Endothelial cell of umbilical vein (primary cell): ENCODE results near the gene ETS1. TPM values are rescaled to one million over a fixed set of nuclear protein-coding genes. Genes with fewer than 3 reads are reported as not detected.

ENCODE experiments used
- BruUV-seq: library from RNA; stranded (reverse); fragments of 400-500 nt; replicated peaks from 2 replicates; lab custom pipeline; 2021; lab: Mats Ljungman, UMichigan
- CTCF ChIA-PET: fragments of 300-600, 350-600 bp; sonication (Branson Sonifier 250); formaldehyde crosslinking; loops from one replicate; lab custom pipeline; 2021; ENCODE audit warnings: antibody characterized with exemption, inconsistent platforms; lab: Charles Lee
- POLR2A ChIA-PET: fragments of 300-600, 350-600 bp; sonication (Branson Sonifier 250); formaldehyde crosslinking; loops from one replicate; lab custom pipeline; 2021; ENCODE audit warnings: antibody characterized with exemption, inconsistent platforms; lab: Charles Lee
- DNase-seq: peaks from one replicate; pipeline ENCODE4 v3.0.0-alpha.2; 2011; ENCODE audit warnings: low read depth, low spot score
- FAIRE-seq: peaks from 2 replicates; lab custom pipeline; 2011; peaks lifted over from hg19 to GRCh38; lab: Jason Lieb, UNC
- H2AFZ ChIP-seq: 2 replicates; pipeline ENCODE4 v1.6.0; 2012; ENCODE audit warnings: low read depth, low read length, control low read depth, inconsistent platforms
- H3K27ac ChIP-seq: 2 replicates; pipeline ENCODE4 v1.5.1; 2011; ENCODE audit warnings: low read depth, mild to moderate bottlenecking, control low read depth, low read length, moderate library complexity; ENCODE audit not compliant: insufficient read depth
- H3K27me3 ChIP-seq, 2 experiments: 2 replicates each; pipeline versions ENCODE4 v1.6.0 to v1.6.1; 2011; ENCODE audit warnings: low read length in 2 of 2, mixed read lengths in 1 of 2; ENCODE audit not compliant: control insufficient read depth in 2 of 2, insufficient read depth in 2 of 2
- H3K36me3 ChIP-seq, 2 experiments: 2 replicates in 1 of 2; 3 replicates in 1 of 2; pipeline ENCODE4 v1.5.1; 2011; ENCODE audit warnings: low read length in 2 of 2, mild to moderate bottlenecking in 1 of 2, moderate library complexity in 1 of 2; ENCODE audit not compliant: control insufficient read depth in 2 of 2, insufficient read depth in 2 of 2; ENCODE audit errors: extremely low read depth in 1 of 2
- H3K4me1 ChIP-seq: 3 replicates; pipeline ENCODE4 v1.5.1; 2011; ENCODE audit warnings: mild to moderate bottlenecking, low read length; ENCODE audit not compliant: control insufficient read depth, insufficient read depth; ENCODE audit errors: extremely low read depth
- H3K4me2 ChIP-seq: 2 replicates; pipeline ENCODE4 v1.6.1; 2011; ENCODE audit warnings: low read length, control low read depth, mixed read lengths; ENCODE audit not compliant: insufficient read depth
- H3K4me3 ChIP-seq, 3 experiments: fragments of 200-600 bp in 1 of 3; sonication (generic), shearing (Covaris generic) in 1 of 3; replicated peaks in 1 of 3; 2 replicates each; pipeline ENCODE4 v1.5.1; 2011 to 2016; ENCODE audit warnings: control low read depth in 3 of 3, low read length in 3 of 3, mild to moderate bottlenecking in 2 of 3, inconsistent platforms in 1 of 3, low read depth in 1 of 3, moderate library complexity in 1 of 3; ENCODE audit not compliant: insufficient read depth in 1 of 3
- H3K79me2 ChIP-seq: 2 replicates; pipeline ENCODE4 v1.6.0; 2012; ENCODE audit warnings: low read length, inconsistent platforms; ENCODE audit not compliant: control insufficient read depth, insufficient read depth
- H3K9ac ChIP-seq: replicated peaks from 2 replicates; pipeline ENCODE3; 2011; ENCODE audit warnings: low read length, control low read depth; ENCODE audit not compliant: insufficient read depth; ENCODE audit errors: extremely low read depth
- H3K9me1 ChIP-seq: replicated peaks from 3 replicates; pipeline ENCODE4 v1.6.0; 2011; ENCODE audit warnings: mild to moderate bottlenecking, low read length; ENCODE audit not compliant: control insufficient read depth, insufficient read depth; ENCODE audit errors: extremely low read depth
- H3K9me3 ChIP-seq: replicated peaks from 2 replicates; pipeline ENCODE4 v1.5.1; 2012; ENCODE audit warnings: low read length, inconsistent platforms; ENCODE audit not compliant: control insufficient read depth, insufficient read depth
- H4K20me1 ChIP-seq: replicated peaks from 2 replicates; pipeline ENCODE3; 2011; ENCODE audit warnings: mild to moderate bottlenecking, low read length; ENCODE audit not compliant: control insufficient read depth, insufficient read depth; ENCODE audit errors: extremely low read depth
- CTCF ChIP-seq, 2 donors: IDR thresholded peaks; 1 replicate in 1 of 2; 2 replicates in 1 of 2; pipeline ENCODE4 v1.5.1; 2011; ENCODE audit warnings: low read length in 2 of 2, mild to moderate bottlenecking in 2 of 2, moderate library complexity in 2 of 2, control low read depth in 1 of 2, inconsistent platforms in 1 of 2, low read depth in 1 of 2; ENCODE audit not compliant: insufficient read depth in 1 of 2; ENCODE audit errors: extremely low read depth in 1 of 2
- FOS ChIP-seq: IDR thresholded peaks from 2 replicates; pipeline ENCODE4 v1.6.1; 2011; ENCODE audit warnings: mild to moderate bottlenecking, low read length, moderate library complexity, borderline replicate concordance; ENCODE audit not compliant: insufficient read depth
- GATA2 ChIP-seq: IDR thresholded peaks from 2 replicates; pipeline ENCODE4 v1.7.0; 2011; ENCODE audit warnings: low read depth, mild to moderate bottlenecking, moderate library complexity, mixed read lengths, low read length; ENCODE audit not compliant: insufficient read length, insufficient read depth
- JUN ChIP-seq: IDR thresholded peaks from 2 replicates; pipeline ENCODE4 v1.6.1; 2011; ENCODE audit warnings: borderline replicate concordance, low read depth; ENCODE audit not compliant: insufficient read length, insufficient read depth
- MAX ChIP-seq: IDR thresholded peaks from 2 replicates; pipeline ENCODE4 v1.6.1; 2011; ENCODE audit not compliant: insufficient read depth, insufficient read length
- MYC ChIP-seq: IDR thresholded peaks from one replicate; pipeline ENCODE4 v1.6.1; 2011; ENCODE audit warnings: mild to moderate bottlenecking, low read depth, low read length
- dilution Hi-C: fragments of 300-500 bp; cut with MboI; formaldehyde crosslinking; loops from one replicate; pipeline ENCODE4 v1.15.0; 2019; ENCODE audit warnings: low sequenced_read_pairs; ENCODE audit not compliant: extremely low pct_ligation_motif_present
- intact Hi-C: fragments of 100-400 bp; cut with micrococcal nuclease; formaldehyde crosslinking; loops from one replicate; pipeline ENCODE4 v1.10.0; 2022
- polyA plus RNA-seq, 4 experiments: library from polyadenylated mRNA; depleted of rRNA in 3 of 4; stranded (reverse) in 3 of 4; unstranded in 1 of 4; fragments of >200 nt; gene quantifications; 2 replicates each; pipeline versions ENCODE4 v1.2.1 to v1.2.3, GENCODE V29; 2011 to 2012; ENCODE audit warnings: missing spikeins in 1 of 4
- total RNA-seq: library from RNA; stranded (reverse); gene quantifications from 2 replicates; pipeline ENCODE4 v1.2.3, GENCODE V29; 2021

The ETS1 gene
- total and polyA plus RNA-seq, 2 donors (not counting 3 experiments of a cell fraction or from before 2014, with no cell fraction given), result 34.2 to 115 TPM

- H3K4me3 ChIP-seq, result no peak overlapping the region
- DNase-seq (no peak), FAIRE-seq (peak; percentile 24)
- H3K36me3 ChIP-seq, result no peaks in the 10 kb centered on the region
- H3K4me2 ChIP-seq, result peak overlapping the region; percentile 51
- no peak overlapping the region for H2AFZ ChIP-seq
- dilution Hi-C loops (no loop called here), intact Hi-C loops (loop anchor here (5.0 kb wide), 3 partner anchors 132 to 207 kb away; partner anchors contain the start of gene FLI1)
- H3K9me3 ChIP-seq, result no peaks in the 10 kb centered on the region
- peak overlapping the region; percentile 94 for H3K27ac ChIP-seq
- H4K20me1 ChIP-seq, result no peaks in the 10 kb centered on the region
- ChIA-PET POLR2A (no interaction called here), CTCF (interaction anchor here (1.1 kb wide), 1 partner anchor 132 kb away, joined by 4 read pairs; no protein-coding TSS in a partner anchor)
- peaks cover 86% of the 10 kb centered on the region for H3K79me2 ChIP-seq
- no peak overlapping the region for H3K9ac ChIP-seq
- H3K4me1 ChIP-seq, result peaks cover 77% of the 10 kb centered on the region
- no peaks in the 10 kb centered on the region for H3K9me1 ChIP-seq
- H3K27me3 ChIP-seq, result no peaks in the 10 kb centered on the region
- TF ChIP-seq JUN (no peak), CTCF (IDR thresholded peaks at IDR 0.05; ENCODE audit: extremely low read depth in 1 of 2, insufficient read depth in 1 of 2, low read depth in 1 of 2, low read length in 2 of 2) (no peak), FOS (no peak), GATA2 (no peak), MAX (no peak), MYC (no peak)
- no TSS peak for BruUV-seq
Measured at GRCh38 chr11:128500493-128500892, 86.9 kb downstream of the ETS1 start.
